Keratinocyte (primary cell): ENCODE results near the gene ASF1B. TPM values are rescaled to one million over a fixed set of nuclear protein-coding genes. Genes with fewer than 3 reads are reported as not detected.

Source experiments
- DNase-seq: peaks from one replicate; pipeline ENCODE4 v3.0.0-alpha.2; 2011; ENCODE audit warnings: low read depth, missing footprints, low spot score
- FAIRE-seq: peaks from 2 replicates; lab custom pipeline; 2011; peaks lifted over from hg19 to GRCh38; lab: Jason Lieb, UNC
- H2AFZ ChIP-seq: 2 replicates; pipeline ENCODE4 v1.6.0; 2012; ENCODE audit warnings: low read length, control low read depth, inconsistent platforms; ENCODE audit not compliant: control insufficient read depth
- H3K27ac ChIP-seq: 2 replicates; pipeline ENCODE4 v1.5.1; 2011; ENCODE audit warnings: low read length; ENCODE audit not compliant: control insufficient read depth, insufficient read depth
- H3K27me3 ChIP-seq: 3 replicates; pipeline ENCODE4 v1.6.0; 2011; ENCODE audit warnings: low read length; ENCODE audit not compliant: control insufficient read depth, insufficient read depth; ENCODE audit errors: extremely low read depth
- H3K36me3 ChIP-seq, 2 experiments: 2 replicates in 1 of 2; 3 replicates in 1 of 2; pipeline ENCODE4 v1.5.1; 2011; ENCODE audit warnings: low read length in 2 of 2, mild to moderate bottlenecking in 1 of 2; ENCODE audit not compliant: control insufficient read depth in 2 of 2, insufficient read depth in 2 of 2; ENCODE audit errors: extremely low read depth in 1 of 2
- H3K4me1 ChIP-seq: 3 replicates; pipeline ENCODE4 v1.5.1; 2011; ENCODE audit warnings: low read length; ENCODE audit not compliant: control insufficient read depth, insufficient read depth; ENCODE audit errors: extremely low read depth
- H3K4me2 ChIP-seq: 3 replicates; pipeline ENCODE4 v1.6.0; 2011; ENCODE audit warnings: low read depth, low read length; ENCODE audit not compliant: control insufficient read depth, insufficient read depth; ENCODE audit errors: extremely low read depth
- H3K4me3 ChIP-seq, 3 experiments: fragments of 200-600 bp in 1 of 3; sonication (generic) in 1 of 3; 2 replicates in 2 of 3; 3 replicates in 1 of 3; pipeline ENCODE4 v1.5.1; 2011 to 2016; ENCODE audit warnings: low read length in 3 of 3, mild to moderate bottlenecking in 3 of 3, control low read depth in 2 of 3, inconsistent platforms in 1 of 3, low read depth in 1 of 3, mixed read lengths in 1 of 3, mixed run types in 1 of 3, moderate library complexity in 1 of 3; ENCODE audit not compliant: control insufficient read depth in 2 of 3, insufficient read depth in 2 of 3; ENCODE audit errors: extremely low read depth in 1 of 3
- H3K79me2 ChIP-seq: 2 replicates; pipeline ENCODE4 v1.6.0; 2012; ENCODE audit warnings: low read length; ENCODE audit not compliant: control insufficient read depth, insufficient read depth
- H3K9ac ChIP-seq: 3 replicates; pipeline ENCODE4 v1.6.0; 2011; ENCODE audit warnings: low read length; ENCODE audit not compliant: control insufficient read depth, insufficient read depth; ENCODE audit errors: extremely low read depth
- H3K9me1 ChIP-seq: 3 replicates; pipeline ENCODE4 v1.6.0; 2011; ENCODE audit warnings: low read length; ENCODE audit not compliant: control insufficient read depth, insufficient read depth; ENCODE audit errors: extremely low read depth
- H3K9me3 ChIP-seq: 2 replicates; pipeline ENCODE4 v1.5.1; 2012; ENCODE audit warnings: low read depth, low read length; ENCODE audit not compliant: control insufficient read depth
- H4K20me1 ChIP-seq: 3 replicates; pipeline ENCODE4 v1.6.0; 2011; ENCODE audit warnings: low read length; ENCODE audit not compliant: control insufficient read depth, insufficient read depth; ENCODE audit errors: extremely low read depth
- CTCF ChIP-seq, 3 experiments: IDR thresholded peaks in 1 of 3; conservative IDR thresholded peaks in 1 of 3; optimal IDR thresholded peaks in 1 of 3; 2 replicates in 2 of 3; 3 replicates in 1 of 3; pipeline versions ENCODE3 to v1.5.1; 2011; ENCODE audit warnings: low read length in 3 of 3, mild to moderate bottlenecking in 3 of 3, moderate library complexity in 2 of 3, control low read depth in 1 of 3, inconsistent platforms in 1 of 3; ENCODE audit not compliant: insufficient read depth in 2 of 3; ENCODE audit errors: extremely low read depth in 1 of 3
- EZH2 ChIP-seq: IDR thresholded peaks from one replicate; pipeline ENCODE4 v1.6.1; 2012; ENCODE audit warnings: inconsistent platforms, mild to moderate bottlenecking, low read length, moderate library complexity
- dilution Hi-C: fragments of 300-500 bp; cut with MboI; formaldehyde crosslinking; loops from one replicate; pipeline ENCODE4 v1.7.0; 2020; ENCODE audit warnings: low sequenced_read_pairs; ENCODE audit not compliant: extremely low pct_ligation_motif_present
- polyA plus RNA-seq, 5 experiments: library from polyadenylated mRNA; depleted of rRNA in 3 of 5; stranded (reverse) in 3 of 5; stranded (forward) in 1 of 5; unstranded in 1 of 5; fragments of >200 nt; gene quantifications; 1 replicate in 1 of 5; 2 replicates in 3 of 5; 3 replicates in 1 of 5; pipeline versions ENCODE4 v1.2.1 to v1.2.3, GENCODE V29; 2011 to 2012; ENCODE audit warnings: missing spikeins in 2 of 5, low read depth in 1 of 5, low replicate concordance in 1 of 5

Gene ASF1B
- polyA plus RNA-seq, 1 donor (not counting 4 experiments of a cell fraction or from before 2014, with no cell fraction given), result 7.8 TPM

GRCh38 chr19:14145381-14145780 lies 9.0 kb upstream of the ASF1B start:
- no peak overlapping the region for H3K4me3 ChIP-seq
- peaks cover 3% of the 10 kb centered on the region for H3K4me1 ChIP-seq
- H3K79me2 ChIP-seq, result no peaks in the 10 kb centered on the region
- DNase-seq, result no peak
- no peaks in the 10 kb centered on the region for H3K9me1 ChIP-seq
- dilution Hi-C loops, result no loop called here
- no peak overlapping the region for H3K4me2 ChIP-seq
- H3K27ac ChIP-seq, result no peak overlapping the region
- no peak overlapping the region for H2AFZ ChIP-seq
- H3K27me3 ChIP-seq, result no peaks in the 10 kb centered on the region
- H4K20me1 ChIP-seq, result no peaks in the 10 kb centered on the region
- no peaks in the 10 kb centered on the region for H3K36me3 ChIP-seq
- no peak overlapping the region for H3K9ac ChIP-seq
- no peak for FAIRE-seq
- H3K9me3 ChIP-seq, result no peaks in the 10 kb centered on the region
- TF ChIP-seq CTCF (optimal IDR thresholded peaks at IDR 0.05 in 1 of 3, IDR thresholded peaks at IDR 0.05 in 1 of 3, conservative IDR thresholded peaks at IDR 0.05 in 1 of 3; ENCODE audit: extremely low read depth in 1 of 3, insufficient read depth in 2 of 3, low read length in 3 of 3) (no peak), EZH2 (no peak)

GRCh38 chr19:14142262-14143190 lies 6.1 kb upstream of the ASF1B start:
- DNase-seq (no peak), FAIRE-seq (no peak)
- Histone ChIP-seq H3K9me1 (peaks cover 2% of the 10 kb centered on the region), H3K4me2 (no peak overlapping the region), H3K27me3 (no peaks in the 10 kb centered on the region), H3K4me1 (peaks cover 8% of the 10 kb centered on the region), H3K9me3 (no peaks in the 10 kb centered on the region), H3K27ac (no peak overlapping the region), H3K79me2 (no peaks in the 10 kb centered on the region), H4K20me1 (no peaks in the 10 kb centered on the region), H3K4me3 (no peak overlapping the region), H2AFZ (no peak overlapping the region), H3K36me3 (no peaks in the 10 kb centered on the region), H3K9ac (no peak overlapping the region)
- TF ChIP-seq EZH2 (no peak), CTCF (optimal IDR thresholded peaks at IDR 0.05 in 1 of 3, IDR thresholded peaks at IDR 0.05 in 1 of 3, conservative IDR thresholded peaks at IDR 0.05 in 1 of 3; ENCODE audit: extremely low read depth in 1 of 3, insufficient read depth in 2 of 3, low read length in 3 of 3) (no peak)
- dilution Hi-C loops, result no loop called here
